Measurements from ENCODE around the gene CD200. TPM values are rescaled to one million over a fixed set of nuclear protein-coding genes. Genes with fewer than 3 reads are reported as not detected.

Gene CD200
- total and polyA plus RNA-seq, 9 of the 15 experiments (the other 6 are each of a cell fraction or from before 2014, with no cell fraction given), result 0.13 TPM; not detected in 8

- TF ChIP-seq CCAR2 (IDR thresholded peaks at IDR 0.05; ENCODE audit: low read depth, low read length) (no peak), FOXJ2 (tag; IDR thresholded peaks at IDR 0.05) (no peak), ZSCAN32 (CRISPR knock-in tag; IDR thresholded peaks at IDR 0.05) (no peak)
These were observed 8.4 kb downstream of the CD200 start (continued) for GRCh38 chr3:112341386-112341785.

GRCh38 chr3:112345681-112346080, 12.7 kb downstream of the CD200 start:
- Histone ChIP-seq H3K36me3 (ENCODE audit: control insufficient read depth, insufficient read depth, low read length) (no peaks in the 10 kb centered on the region), H3K4me2 (ENCODE audit: insufficient read depth, low read length) (no peak overlapping the region), H3K4me1 (replicated peaks in 1 of 2; ENCODE audit: control insufficient read depth in 2 of 2, insufficient read depth in 2 of 2, low read length in 2 of 2) (no peaks in the 10 kb centered on the region), H3K9ac (ENCODE audit: insufficient read depth in 1 of 2, low read depth in 2 of 2, low read length in 2 of 2) (no peak overlapping the region), H4K20me1 (replicated peaks; ENCODE audit: control insufficient read depth, insufficient read depth, low read length) (no peaks in the 10 kb centered on the region), H3K9me3 (replicated peaks; ENCODE audit: control insufficient read depth, insufficient read depth, low read depth, low read length) (no peaks in the 10 kb centered on the region), H2AFZ (ENCODE audit: low read depth, low read length) (no peak overlapping the region), H3K4me3 (no peak overlapping the region), H3K27me3 (ENCODE audit: control insufficient read depth in 2 of 2, insufficient read depth in 2 of 2, low read length in 2 of 2) (no peaks in the 10 kb centered on the region; a peak in 1 of 5 replicates), H3K27ac (ENCODE audit: extremely low read depth, low read depth, low read length) (no peak overlapping the region), H3K79me2 (ENCODE audit: control insufficient read depth, insufficient read depth, low read length) (no peaks in the 10 kb centered on the region), H3K9me1 (ENCODE audit: control insufficient read depth, insufficient read depth, low read length) (no peaks in the 10 kb centered on the region)
- POLR2A ChIA-PET, result no interaction called here
- DNase-seq (ENCODE audit: extremely low read depth in 1 of 4, low spot score in 3 of 4), result no peak
- in situ Hi-C loops (cut with MboI), result no loop called here
- 7% methylated on average over 2 of the region's 2 CpGs for WGBS (ENCODE audit: insufficient coverage, low coverage, missing lambda C conversion rate)
- CTCF ChIA-PET (ENCODE audit: low intra/inter-chr PET ratio), result no interaction called here
- TF ChIP-seq CREBBP (IDR thresholded peaks at IDR 0.05; ENCODE audit: low read depth, low read length) (no peak), ZNF197 (CRISPR knock-in tag; IDR thresholded peaks at IDR 0.05; ENCODE audit: low read depth) (no peak), GABPA (tag; conservative IDR thresholded peaks at IDR 0.05; ENCODE audit: low read depth) (no peak), CSDE1 (IDR thresholded peaks at IDR 0.05) (no peak), ZBTB1 (CRISPR knock-in tag; IDR thresholded peaks at IDR 0.05; ENCODE audit: borderline replicate concordance, low read depth) (no peak), TBP (optimal IDR thresholded peaks at IDR 0.05; ENCODE audit: low read depth, low read length) (no peak), ZFPM2 (CRISPR knock-in tag; IDR thresholded peaks at IDR 0.05) (no peak), E2F6 (IDR thresholded peaks at IDR 0.05; ENCODE audit: borderline replicate concordance in 1 of 2, extremely low read depth in 1 of 2, insufficient read depth in 1 of 2, insufficient read length in 1 of 2, low read depth in 1 of 2, low read length in 1 of 2, poor library complexity in 1 of 2, severe bottlenecking in 1 of 2) (no peak), ZNF717 (CRISPR knock-in tag; IDR thresholded peaks at IDR 0.05) (no peak), ZBTB11 (CRISPR knock-in tag; IDR thresholded peaks at IDR 0.05) (no peak), ERF (CRISPR knock-in tag; IDR thresholded peaks at IDR 0.05) (no peak)
- intact Hi-C loops (cut with micrococcal nuclease), result no loop called here
- BruUV-seq (replicated peaks), result no TSS peak
- FAIRE-seq, result no peak
- ATAC-seq, result no peak

All from K562 (cell line).